ENCODE data around the gene WLS. TPM values are rescaled to one million over a fixed set of nuclear protein-coding genes. Genes with fewer than 3 reads are reported as not detected.

The WLS gene
- polyA plus RNA-seq, 1 donor = 73.4 TPM

DNA sequence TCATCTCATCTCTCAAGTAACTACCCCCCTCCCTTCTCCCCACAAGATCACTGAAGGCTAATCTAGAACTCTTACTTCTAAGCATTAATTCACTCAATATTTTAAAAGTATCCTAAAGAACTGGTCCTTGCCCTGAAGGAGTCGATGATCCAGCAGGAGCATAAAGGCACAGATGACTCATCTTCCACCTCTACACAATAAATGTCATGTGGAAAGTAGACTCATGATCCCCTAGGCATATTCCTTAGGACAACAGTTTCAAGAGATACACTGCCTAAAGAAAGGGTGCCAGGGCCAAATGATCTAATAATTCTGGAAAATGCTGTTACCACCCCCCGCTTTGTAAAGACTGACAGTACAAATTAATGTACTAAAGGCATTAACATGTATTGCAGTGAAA, 96.1 kb downstream of the WLS start:
- no peak for DNase-seq (ENCODE audit: low read depth)

DNA sequence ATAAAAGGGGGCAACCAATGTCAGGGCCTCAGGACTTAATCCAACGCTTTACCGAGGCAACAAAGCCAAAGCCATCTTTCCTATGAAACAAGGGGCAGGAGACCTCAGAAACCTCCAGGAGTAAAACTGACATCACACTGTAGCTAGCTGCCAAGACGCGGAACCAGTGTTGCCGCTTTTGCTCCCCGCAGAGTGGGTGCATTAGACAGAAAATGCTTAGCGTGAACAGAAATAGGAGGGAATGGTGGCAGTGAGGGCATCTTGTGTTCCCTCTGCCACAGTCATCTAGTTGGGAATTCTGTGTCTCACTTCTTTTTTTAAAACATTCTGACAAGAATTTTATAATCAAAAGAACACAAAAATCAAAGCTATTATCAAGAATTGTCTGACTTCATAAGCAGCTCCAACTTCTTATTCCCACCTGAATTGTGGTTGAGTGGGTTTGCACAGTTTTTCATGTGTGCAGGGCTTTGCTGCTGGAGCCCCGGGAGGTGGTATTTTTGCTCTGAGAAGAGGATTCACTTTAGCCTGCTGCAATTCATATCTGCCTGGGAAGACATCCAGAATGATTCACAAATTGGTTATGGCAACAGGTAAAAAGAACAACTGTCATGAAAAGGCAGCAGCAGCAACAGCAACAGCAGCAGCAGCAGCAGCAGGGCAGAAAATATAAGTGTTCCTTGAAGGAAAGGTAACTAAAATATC, 99.7 kb downstream of the WLS start:
- no peak for DNase-seq (ENCODE audit: low read depth)

DNA sequence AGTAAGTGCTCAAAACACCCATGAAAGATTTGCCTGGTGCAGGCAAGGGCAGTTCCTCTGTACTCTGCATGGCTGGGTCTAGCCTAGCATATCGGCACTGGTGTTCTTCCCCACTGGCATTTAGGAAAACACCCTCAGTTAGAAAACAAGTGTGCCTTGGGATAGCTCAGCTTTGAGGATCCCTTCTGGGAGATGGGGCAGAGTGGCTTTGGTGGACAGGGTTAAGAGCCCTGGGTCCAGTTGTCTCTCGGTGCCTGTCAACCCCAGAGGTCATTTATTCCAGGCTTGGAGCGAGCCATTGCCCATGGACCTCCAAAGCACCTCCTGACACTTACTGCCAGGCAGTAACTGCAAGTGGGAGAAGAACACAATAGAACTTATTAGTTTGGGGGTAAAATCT, 101.1 kb downstream of the WLS start:
- DNase-seq (ENCODE audit: low read depth) = no peak

DNA sequence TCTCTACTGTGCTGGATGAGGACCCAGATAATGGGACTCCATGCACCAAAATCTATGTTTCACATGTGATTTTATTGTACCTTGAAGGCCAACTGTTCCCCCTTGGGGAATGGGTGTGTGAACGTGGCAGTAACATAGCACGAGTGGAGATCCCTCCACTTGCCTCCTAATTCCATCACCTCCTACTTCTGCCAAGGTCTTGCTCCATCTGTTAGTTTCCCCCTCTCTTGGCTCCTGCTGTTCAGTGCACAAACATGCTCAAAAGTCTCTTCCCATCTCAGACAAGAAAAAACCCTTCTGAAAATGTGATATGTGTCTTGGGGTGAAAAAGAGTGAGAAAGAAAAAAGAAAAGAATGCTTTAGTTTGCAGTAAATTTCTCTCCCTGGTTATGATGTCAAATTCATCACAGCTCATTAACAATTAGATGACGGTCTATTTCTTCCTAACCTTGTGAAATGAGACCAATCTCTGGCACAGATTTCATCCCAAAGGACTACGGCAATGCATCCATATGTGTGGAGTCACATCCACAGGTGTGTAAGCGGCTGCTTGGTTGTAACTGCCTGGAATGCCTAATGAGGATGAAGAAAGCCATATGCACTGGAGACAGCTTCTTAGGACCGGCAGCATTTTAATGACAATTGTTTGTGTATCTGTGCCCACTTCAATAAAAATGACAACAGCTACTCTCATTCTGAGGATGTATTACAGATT, 102.6 kb downstream of the WLS start:
- no peak for DNase-seq (ENCODE audit: low read depth)

DNA sequence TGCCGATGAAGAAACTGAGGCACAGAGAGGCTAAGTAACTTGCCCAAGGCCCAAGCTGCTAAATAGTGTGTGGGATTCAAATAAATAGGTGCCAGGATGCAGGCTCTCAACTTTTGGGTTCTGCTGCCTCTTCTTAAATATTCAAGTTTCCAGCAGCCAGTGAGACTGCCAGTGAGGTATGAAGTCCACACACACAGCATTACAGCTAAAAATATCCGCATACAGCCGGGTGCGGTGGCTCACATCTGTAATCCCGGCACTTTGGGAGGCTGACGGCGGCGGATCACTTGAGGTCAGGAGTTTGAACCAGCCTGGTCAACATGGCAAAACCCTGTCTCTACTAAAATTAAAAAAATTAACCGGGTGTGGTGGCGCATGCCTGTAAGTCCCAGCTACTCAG, 103.5 kb downstream of the WLS start:
- no peak for DNase-seq (ENCODE audit: low read depth)

DNA sequence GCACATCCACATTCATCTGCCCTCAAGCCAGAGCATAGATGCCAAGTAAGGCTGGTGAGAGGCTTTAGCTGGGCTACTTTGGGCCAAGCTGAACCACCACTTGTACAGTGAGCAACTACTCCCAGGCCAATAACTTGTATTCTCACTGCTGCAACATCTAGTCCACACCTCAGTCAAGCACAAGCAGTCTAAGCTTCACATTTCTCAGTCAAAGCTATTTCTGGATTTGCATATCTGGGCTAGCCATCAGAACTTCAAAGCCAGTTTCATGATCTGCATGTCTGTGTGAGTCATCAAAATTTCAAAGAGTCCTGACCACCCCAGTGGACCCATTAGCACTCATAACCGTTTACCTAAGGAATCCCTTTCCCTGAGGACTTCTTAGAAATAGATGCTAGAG, 104.2 kb downstream of the WLS start:
- no peak for DNase-seq (ENCODE audit: low read depth)

DNA sequence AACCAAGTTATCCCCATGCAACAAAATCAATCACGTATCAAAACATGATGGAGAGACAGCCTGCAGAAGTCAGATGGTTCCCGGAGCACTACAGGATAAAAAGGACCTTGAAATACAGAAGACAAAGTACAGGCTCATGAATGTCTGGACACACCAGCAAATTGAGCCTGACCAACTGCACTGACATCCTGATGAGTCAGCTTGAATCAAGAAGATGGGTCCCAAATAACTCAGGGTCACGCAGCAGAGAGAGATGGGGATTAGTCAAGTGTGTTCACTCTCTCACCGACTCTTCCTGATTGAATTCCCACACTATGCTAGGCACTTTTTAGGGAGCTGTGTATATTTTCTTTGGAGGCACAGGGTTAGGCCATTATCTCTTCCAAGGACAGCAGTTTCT, 110.8 kb downstream of the WLS start:
- no peak for DNase-seq (ENCODE audit: low read depth)

DNA sequence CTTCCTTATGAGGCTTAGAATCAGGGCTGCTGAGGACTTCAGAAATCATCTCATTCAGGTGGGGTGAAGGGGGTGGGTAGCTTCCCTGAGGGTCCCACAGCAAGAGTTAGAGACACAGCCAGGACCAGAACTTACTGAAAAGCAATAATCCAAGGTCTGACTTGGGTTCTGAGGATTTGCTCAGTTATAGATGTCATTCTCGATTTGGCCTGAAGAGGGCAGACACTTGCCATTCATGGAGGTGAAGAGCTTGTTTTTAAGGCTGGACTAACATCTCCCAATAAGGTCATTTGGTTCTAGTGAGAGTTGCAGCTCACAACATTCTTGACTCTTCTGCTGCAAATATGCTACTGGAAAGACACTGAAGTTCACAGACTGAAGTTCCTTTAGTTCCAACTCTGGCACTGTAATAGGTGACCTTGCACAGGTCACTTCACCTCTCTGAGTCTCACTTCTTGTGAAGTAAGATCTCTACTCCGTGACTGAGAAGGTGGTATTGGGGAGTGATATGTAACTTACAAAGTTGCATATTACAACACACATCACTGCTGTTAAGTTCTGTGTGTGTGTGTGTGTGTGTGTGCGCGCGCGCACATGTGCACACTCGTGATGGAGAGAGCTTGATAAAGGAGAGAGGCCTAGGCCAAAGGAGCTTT, 112.1 kb downstream of the WLS start:
- peak; percentile 67 for DNase-seq (ENCODE audit: low read depth)

DNA sequence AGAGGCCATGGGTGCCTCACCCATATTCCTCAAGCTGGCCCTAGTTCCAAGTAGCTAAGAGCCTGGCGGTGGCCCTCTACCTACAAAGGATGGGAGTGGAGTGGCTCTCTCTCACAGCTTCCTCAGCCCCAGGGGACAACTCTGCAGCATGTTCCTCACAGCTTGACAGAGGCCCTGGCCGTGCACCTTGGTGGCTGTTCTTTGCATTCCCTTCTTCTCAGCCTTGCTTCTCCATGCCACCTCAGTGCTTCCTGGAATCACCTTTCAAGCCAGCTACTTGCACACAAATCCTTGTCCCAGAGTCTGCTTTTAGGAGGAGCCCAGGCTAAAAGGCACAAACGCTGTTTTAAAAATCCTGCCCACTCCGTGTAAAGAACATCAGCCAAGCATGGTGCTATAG, 112.9 kb downstream of the WLS start:
- DNase-seq (ENCODE audit: low read depth) = no peak

DNA sequence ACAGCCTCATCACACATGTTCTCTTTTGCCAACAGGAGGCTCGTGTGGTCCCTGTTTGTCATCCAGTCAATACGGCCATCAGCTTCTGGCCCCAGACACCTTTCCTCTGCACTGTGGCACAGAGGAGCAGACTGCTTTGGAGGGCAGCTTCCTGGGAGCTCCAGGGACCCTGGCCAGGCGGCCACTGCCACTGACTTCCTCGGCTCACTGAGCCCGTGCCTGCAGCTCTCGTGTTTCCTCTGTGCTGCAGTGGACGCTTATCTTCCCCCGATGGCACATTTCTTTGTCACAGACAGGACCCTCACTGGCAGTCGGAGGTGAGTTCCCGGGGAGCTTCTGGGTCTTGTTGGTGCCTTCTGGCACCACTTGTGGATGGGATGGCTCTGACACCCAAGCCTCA, 114.9 kb downstream of the WLS start:
- DNase-seq (ENCODE audit: low read depth) = no peak

DNA sequence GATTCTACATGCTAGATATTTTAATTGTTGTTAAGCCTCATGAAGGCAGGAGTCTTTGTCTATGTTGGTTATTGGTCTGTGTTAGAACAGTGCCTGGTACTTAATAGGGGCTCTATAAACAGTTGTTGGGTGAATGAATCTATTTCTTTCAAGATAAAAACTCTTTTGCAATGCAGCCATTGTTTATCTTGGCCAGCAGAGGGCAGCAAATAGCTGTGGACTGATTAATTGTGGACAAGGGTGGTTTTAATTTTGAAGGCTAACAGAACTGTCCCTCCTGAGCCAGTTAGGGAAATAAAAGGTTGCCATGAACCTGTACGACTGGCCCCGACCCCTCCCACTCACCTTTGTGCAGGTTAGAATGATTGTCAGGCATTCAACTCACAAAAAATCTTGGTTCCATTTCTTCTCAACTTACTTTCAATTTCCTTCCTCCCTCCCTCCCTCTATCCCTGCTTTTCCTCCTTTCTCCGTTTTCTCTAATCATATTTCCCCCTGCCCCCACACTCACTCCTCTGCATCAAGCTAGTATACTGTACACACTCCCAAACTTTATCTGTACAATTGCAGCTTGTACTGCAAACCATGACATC, 115.6 kb downstream of the WLS start:
- DNase-seq (ENCODE audit: low read depth) = no peak

DNA sequence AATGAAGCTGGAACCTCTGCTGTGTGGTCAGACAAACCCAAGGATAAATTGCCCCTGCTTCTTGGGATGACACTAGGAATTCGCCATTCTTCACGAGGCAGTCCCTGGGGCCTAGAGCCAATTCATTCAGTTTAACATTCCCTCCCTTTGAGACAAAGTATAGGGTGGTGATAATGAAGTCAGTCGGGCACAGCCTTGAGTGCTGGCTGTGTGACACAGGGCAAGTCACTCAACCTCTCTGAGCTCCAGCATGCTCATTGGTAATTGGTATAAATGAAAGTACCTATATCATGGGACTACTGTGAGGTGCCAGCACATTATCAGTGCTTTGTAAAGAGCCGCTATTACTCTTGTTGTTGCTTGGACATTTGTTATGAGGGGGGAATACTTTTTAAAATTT, 117.0 kb downstream of the WLS start:
- DNase-seq (ENCODE audit: low read depth) = no peak

DNA sequence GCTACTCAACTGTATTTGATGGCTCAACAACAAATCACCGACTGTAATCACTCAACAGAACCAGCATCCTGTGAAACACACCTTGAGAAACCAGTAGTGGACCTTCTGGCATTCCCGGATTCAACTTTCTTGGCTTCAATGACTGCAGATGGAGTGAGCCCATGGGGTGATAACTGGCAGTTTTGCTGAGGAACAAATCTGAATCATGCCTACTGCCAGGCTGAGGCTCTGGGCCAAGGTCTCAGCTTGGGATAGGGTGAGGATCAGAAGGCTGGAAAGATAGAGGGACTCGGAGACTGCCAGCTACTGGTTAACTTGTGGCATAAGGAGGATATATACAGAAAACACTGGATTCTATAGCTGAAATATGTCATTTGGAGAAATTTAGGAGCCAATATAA, 118.4 kb downstream of the WLS start:
- no peak for DNase-seq (ENCODE audit: low read depth)

DNA sequence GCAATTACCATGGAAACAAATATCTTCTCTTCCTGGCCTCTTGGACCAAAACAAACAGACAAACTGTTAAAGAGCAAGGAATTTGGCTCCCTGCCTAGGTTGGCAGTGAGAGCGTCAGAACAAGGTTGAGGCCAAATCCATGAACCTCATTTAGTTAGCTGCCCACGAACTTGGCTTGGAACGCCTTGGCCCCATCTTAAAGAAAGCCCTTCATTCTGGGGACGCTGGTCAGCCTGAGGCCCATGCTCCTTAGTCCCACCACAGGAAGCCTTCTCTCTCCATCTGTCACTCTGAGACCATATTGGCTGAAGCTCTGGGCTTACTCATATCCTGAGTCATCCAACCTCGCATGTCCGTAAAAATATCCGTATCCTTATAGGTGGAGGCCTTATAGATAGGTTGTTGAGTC, 119.5 kb downstream of the WLS start:
- DNase-seq (ENCODE audit: low read depth) = no peak

DNA sequence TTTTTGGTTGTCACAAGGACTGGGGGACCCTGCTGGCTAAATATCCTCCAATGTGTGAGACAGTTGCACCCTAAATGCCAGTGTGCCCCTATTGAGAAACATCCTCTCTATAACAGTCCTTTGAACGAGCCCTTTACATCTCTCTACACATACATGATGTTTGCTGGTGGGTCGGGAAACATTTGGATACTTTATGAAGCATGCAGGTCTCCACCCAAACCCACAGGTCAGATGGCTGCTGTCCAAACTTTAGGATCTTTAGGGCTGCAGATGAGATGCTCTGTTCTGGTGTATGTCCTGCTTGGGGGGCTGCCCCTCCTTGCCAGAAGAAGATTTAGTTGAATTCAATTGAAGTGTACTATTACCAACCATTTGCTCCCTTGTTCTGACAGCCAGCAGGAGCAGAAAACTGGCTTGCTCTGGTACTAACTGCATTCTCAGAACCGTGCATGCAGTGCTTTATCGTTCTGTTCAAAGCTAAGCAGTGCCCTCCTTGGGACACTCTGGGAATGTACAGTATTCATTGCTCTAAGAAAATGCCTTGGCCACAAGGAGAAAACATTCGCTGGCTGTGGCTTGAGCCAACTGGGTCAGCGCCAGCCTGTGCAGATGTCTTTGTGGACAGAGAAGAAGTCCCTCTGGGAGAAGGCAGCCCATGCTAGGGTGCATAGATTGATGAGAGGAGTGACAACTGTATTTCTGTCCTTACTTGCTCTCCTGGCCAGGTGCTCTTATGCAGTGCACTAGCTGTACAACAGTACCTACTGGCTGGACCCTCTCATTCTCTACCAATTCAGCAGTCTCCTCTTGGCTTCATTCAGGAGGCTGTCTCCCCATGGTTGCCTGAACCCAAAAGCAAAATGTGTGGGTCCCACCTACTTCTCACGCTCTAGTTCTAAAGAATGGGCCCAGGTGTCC, 120.5 kb downstream of the WLS start:
- peak; percentile 67 for DNase-seq (ENCODE audit: low read depth)

DNA sequence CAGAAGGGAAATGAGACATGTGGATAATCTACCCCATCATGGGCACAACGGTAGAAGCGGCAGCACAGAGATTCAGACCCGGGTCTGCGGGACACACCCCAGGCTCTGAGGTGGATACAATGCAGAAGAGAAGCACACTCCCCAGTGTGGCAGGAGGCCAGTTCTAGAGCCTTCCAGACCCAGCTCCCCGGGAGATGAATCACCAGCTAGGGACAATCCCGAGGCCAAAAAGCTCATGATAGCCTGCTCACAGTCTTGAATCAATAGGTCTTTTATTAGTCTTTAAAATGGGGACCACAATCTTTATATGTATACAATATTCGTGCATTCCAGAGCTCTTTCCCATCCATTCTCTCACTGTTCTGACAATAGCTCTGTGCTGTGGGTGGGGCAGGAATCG, 124.6 kb downstream of the WLS start:
- no peak for DNase-seq (ENCODE audit: low read depth)

DNA sequence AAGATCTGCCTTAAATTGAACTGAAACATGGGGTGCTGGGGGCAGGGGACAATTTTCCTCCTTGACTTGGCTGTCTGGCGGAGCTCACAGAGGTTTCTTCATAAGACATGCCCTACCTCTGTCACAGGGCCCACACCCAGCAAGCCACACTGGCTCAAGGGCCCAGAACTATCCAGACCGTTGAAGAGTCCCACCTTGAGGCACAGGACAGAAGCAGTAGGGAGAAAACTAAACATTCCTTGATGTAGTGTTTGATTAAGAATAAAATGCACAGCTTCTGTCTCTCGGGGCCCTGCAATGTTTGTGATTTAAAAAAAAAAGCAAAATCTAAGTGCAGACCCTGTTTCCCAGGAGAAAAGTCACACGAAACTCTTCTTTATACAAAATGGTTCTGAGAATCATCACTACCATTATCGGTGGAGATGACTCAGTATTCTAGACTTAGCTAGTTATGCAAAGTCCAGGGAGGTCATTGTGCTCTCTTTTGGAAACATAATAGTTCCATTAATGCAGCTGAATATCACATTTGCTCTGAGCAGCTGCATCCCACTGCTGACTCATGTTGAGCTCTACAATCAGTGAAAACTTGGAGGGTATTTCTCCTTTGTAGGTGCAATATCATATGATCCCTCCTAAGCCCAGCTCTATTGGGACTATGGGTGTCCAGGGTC, 128.3 kb downstream of the WLS start:
- no peak for DNase-seq (ENCODE audit: low read depth)

DNA sequence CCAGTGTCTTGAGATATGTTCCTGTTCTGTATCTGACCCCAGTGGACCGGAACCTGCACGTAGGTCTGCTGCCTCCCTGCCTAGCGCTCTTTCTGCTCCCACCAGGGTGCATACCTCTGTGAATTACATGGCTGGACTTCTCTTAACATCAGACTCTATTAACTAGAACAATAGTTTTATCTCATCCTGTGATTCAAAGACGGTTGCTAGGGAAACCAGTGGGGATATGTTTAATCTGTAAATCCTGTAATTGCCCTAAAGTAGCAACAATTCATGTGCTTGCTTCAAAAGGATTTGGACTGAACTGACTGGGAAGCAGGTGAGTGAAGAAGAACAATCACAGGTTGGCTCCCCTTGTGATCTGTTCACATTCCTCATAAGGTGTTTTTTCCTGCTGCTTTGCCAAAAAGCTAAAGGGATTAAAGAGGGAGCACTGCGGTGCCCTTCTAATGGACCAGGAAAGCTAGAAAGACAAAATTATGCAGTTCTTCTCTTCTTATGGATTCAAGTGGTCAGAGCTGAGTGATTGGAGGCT, 129.2 kb downstream of the WLS start:
- no peak for DNase-seq (ENCODE audit: low read depth)

DNA sequence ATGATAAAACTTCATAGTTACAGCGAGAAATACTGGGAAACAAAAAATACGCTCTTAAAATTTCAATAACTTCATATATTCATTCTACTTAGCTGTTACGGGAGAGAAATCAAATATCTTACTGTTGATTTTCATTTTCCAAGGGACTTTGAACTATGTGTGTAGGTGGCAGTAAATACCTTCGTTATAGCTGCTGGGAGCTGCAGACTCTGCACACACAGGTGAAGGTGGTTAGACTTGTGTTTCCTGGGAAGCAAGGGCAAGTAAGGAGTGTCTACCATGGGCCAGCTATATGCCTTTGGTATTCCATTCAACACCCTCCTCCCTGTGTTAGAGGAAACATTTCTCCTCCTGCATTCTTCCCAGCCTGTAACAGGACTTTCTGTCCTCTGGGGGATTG, 130.5 kb downstream of the WLS start:
- DNase-seq (ENCODE audit: low read depth) = no peak

DNA sequence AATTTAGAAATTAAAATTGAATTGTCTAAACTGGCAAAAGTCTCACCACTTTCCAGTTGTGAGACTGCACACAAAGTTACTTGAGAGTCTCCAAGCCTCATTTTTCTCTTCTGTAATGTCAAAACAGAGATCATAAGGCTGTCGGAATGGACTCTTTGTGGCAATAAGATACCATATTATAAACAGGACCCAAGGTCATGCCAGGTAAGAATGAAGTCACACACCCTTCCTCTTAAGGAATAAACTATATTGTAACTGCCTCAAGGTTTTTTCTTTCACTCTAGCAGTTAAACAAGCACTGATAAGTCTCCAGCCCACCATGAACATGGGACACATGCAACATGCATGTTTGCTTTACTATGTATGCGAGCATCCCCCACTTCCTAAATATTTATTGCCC, 131.8 kb downstream of the WLS start:
- no peak for DNase-seq (ENCODE audit: low read depth)

DNA sequence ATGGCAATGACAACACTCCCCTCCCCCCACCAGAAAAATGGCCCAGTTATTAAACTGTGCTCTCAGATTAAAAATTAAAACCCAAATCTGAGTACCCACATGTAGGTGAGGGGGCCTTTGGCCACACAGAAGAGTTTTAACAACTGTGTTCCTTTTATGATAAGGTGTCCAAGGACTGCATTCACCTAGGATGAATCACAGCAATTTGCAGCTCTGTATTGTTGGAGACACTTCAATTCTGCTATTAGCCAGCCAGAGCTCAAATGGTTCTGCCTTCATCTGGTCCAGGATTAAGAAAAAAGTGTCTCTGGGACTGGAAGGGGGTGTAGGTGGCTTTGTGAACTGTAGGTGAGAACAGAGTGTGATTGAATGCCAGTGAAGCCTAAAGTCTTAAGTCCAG, 138.6 kb downstream of the WLS start:
- no peak for DNase-seq (ENCODE audit: low read depth)
